K562 (cell line): ENCODE data around the gene AGAP1. TPM values are rescaled to one million over a fixed set of nuclear protein-coding genes. Genes with fewer than 3 reads are reported as not detected.

Experiments used
- C11orf30 ChIP-seq: fragments of 450-650 bp; IDR thresholded peaks from 2 replicates; pipeline ENCODE4 v1.6.1; 2016; ENCODE audit warnings: low read depth, mild to moderate bottlenecking
- FOXK2 ChIP-seq, 2 experiments: fragments of 450-650 bp; IDR thresholded peaks in 1 of 2; conservative IDR thresholded peaks in 1 of 2; 2 replicates each; pipeline ENCODE4 v1.6.1; 2016; ENCODE audit warnings: low read depth in 2 of 2, mild to moderate bottlenecking in 1 of 2
- NFRKB ChIP-seq: fragments of 450-650 bp; IDR thresholded peaks from 2 replicates; pipeline ENCODE4 v1.6.1; 2016; ENCODE audit warnings: low read depth
- PCBP1 ChIP-seq: fragments of 200-400 bp; formaldehyde crosslinking; IDR thresholded peaks from 2 replicates; pipeline ENCODE4 v1.6.1; 2018; ENCODE audit warnings: mild to moderate bottlenecking, low read depth, low read length; ENCODE audit not compliant: poor library complexity, severe bottlenecking
- SAFB2 ChIP-seq: fragments of 200-400 bp; formaldehyde crosslinking; IDR thresholded peaks from 2 replicates; pipeline ENCODE4 v1.6.1; 2018; ENCODE audit warnings: borderline replicate concordance, low read length, low read depth, moderate library complexity; ENCODE audit not compliant: severe bottlenecking
- ZNF174 ChIP-seq: fragments of 250-450 bp; sonication (Bioruptor Pico); IDR thresholded peaks from 2 replicates; pipeline ENCODE4 v1.4.0; 2020; ENCODE audit warnings: mild to moderate bottlenecking
- ZNF347 ChIP-seq: fragments of 450-650 bp; formaldehyde crosslinking; IDR thresholded peaks from 2 replicates; pipeline ENCODE4 v1.4.0; 2020; ENCODE audit warnings: low read depth, mild to moderate bottlenecking, moderate library complexity
- polyA plus RNA-seq, 8 experiments: library from polyadenylated mRNA; depleted of rRNA in 4 of 8; stranded (reverse) in 5 of 8; unstranded in 3 of 8; fragments of >200 nt; fragmentation: Nextera tagmentation in 2 of 8; fragmentation: Illumina TruSeq in 1 of 8; extraction: Ambion mirVana in 2 of 8; extraction: Trizol in 1 of 8; gene quantifications; 2 replicates each; pipeline versions ENCODE4 v1.2.1 to v1.2.3, GENCODE V29; 2011 to 2014; ENCODE audit warnings: inconsistent platforms in 1 of 8, missing spikeins in 1 of 8
- total RNA-seq, 7 experiments: library from RNA; depleted of rRNA in 6 of 7; stranded (reverse); fragments of >200 nt in 6 of 7; fragmentation: Illumina TruSeq in 2 of 7; extraction: Trizol in 2 of 7; gene quantifications; 2 replicates each; pipeline versions ENCODE4 v1.2.1 to v1.2.3, GENCODE V29; 2011 to 2021; ENCODE audit warnings: low replicate concordance in 1 of 7
- TF ChIP-seq, protein P1 (sequence below): fragments of 450-650 bp; IDR thresholded peaks from 2 replicates; pipeline ENCODE4 v1.6.1; 2016; ENCODE audit warnings: mild to moderate bottlenecking, moderate library complexity
- TF ChIP-seq, protein P2 (sequence below): sonication (generic); formaldehyde crosslinking; IDR thresholded peaks from 2 replicates; pipeline ENCODE4 v1.8.0; 2022; ENCODE audit warnings: mild to moderate bottlenecking, missing genetic modification reagents
- TF ChIP-seq, protein P3 (sequence below): sonication (generic); formaldehyde crosslinking; IDR thresholded peaks from 2 replicates; pipeline ENCODE4 v1.9.0; 2022; ENCODE audit warnings: mild to moderate bottlenecking, missing genetic modification reagents

Gene AGAP1
- total and polyA plus RNA-seq, 9 of the 15 experiments (the other 6 are each of a cell fraction or from before 2014, with no cell fraction given): 1.3 to 24.0 (median 10.6) TPM

DNA sequence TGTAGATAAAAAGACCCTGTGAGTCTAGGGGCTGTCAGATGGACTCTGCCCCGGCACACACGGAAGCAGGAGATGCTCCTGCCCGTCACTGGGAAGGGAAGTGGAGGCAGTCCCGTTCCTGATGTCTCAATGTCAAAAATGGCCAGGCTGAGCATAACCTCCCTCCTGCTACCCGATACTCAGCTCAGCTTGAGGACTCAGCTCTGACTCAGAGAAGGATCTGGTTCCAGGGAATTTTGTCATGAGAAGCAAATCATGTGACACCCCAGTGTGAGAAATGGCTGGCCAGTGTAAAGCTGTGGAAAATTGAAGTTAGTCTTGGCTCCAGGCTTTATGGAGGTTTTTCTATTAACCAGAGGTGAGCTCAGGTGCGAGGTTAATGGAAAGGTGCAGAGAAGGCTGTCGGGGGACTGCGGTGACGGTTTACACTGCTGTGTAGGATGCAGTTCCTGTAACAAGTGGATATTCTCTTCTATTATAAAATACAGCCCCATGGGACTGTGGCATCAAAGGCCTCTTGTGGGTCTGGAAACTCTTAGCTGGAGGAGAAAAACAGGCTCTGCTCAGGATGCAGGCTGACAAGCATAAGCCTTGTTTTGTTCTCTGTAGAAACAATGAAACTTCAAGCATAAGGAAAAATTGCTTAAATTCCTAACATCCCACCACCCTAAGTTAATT lies 24.7 kb upstream of the AGAP1 start (continued):
- TF ChIP-seq, protein P1, sequence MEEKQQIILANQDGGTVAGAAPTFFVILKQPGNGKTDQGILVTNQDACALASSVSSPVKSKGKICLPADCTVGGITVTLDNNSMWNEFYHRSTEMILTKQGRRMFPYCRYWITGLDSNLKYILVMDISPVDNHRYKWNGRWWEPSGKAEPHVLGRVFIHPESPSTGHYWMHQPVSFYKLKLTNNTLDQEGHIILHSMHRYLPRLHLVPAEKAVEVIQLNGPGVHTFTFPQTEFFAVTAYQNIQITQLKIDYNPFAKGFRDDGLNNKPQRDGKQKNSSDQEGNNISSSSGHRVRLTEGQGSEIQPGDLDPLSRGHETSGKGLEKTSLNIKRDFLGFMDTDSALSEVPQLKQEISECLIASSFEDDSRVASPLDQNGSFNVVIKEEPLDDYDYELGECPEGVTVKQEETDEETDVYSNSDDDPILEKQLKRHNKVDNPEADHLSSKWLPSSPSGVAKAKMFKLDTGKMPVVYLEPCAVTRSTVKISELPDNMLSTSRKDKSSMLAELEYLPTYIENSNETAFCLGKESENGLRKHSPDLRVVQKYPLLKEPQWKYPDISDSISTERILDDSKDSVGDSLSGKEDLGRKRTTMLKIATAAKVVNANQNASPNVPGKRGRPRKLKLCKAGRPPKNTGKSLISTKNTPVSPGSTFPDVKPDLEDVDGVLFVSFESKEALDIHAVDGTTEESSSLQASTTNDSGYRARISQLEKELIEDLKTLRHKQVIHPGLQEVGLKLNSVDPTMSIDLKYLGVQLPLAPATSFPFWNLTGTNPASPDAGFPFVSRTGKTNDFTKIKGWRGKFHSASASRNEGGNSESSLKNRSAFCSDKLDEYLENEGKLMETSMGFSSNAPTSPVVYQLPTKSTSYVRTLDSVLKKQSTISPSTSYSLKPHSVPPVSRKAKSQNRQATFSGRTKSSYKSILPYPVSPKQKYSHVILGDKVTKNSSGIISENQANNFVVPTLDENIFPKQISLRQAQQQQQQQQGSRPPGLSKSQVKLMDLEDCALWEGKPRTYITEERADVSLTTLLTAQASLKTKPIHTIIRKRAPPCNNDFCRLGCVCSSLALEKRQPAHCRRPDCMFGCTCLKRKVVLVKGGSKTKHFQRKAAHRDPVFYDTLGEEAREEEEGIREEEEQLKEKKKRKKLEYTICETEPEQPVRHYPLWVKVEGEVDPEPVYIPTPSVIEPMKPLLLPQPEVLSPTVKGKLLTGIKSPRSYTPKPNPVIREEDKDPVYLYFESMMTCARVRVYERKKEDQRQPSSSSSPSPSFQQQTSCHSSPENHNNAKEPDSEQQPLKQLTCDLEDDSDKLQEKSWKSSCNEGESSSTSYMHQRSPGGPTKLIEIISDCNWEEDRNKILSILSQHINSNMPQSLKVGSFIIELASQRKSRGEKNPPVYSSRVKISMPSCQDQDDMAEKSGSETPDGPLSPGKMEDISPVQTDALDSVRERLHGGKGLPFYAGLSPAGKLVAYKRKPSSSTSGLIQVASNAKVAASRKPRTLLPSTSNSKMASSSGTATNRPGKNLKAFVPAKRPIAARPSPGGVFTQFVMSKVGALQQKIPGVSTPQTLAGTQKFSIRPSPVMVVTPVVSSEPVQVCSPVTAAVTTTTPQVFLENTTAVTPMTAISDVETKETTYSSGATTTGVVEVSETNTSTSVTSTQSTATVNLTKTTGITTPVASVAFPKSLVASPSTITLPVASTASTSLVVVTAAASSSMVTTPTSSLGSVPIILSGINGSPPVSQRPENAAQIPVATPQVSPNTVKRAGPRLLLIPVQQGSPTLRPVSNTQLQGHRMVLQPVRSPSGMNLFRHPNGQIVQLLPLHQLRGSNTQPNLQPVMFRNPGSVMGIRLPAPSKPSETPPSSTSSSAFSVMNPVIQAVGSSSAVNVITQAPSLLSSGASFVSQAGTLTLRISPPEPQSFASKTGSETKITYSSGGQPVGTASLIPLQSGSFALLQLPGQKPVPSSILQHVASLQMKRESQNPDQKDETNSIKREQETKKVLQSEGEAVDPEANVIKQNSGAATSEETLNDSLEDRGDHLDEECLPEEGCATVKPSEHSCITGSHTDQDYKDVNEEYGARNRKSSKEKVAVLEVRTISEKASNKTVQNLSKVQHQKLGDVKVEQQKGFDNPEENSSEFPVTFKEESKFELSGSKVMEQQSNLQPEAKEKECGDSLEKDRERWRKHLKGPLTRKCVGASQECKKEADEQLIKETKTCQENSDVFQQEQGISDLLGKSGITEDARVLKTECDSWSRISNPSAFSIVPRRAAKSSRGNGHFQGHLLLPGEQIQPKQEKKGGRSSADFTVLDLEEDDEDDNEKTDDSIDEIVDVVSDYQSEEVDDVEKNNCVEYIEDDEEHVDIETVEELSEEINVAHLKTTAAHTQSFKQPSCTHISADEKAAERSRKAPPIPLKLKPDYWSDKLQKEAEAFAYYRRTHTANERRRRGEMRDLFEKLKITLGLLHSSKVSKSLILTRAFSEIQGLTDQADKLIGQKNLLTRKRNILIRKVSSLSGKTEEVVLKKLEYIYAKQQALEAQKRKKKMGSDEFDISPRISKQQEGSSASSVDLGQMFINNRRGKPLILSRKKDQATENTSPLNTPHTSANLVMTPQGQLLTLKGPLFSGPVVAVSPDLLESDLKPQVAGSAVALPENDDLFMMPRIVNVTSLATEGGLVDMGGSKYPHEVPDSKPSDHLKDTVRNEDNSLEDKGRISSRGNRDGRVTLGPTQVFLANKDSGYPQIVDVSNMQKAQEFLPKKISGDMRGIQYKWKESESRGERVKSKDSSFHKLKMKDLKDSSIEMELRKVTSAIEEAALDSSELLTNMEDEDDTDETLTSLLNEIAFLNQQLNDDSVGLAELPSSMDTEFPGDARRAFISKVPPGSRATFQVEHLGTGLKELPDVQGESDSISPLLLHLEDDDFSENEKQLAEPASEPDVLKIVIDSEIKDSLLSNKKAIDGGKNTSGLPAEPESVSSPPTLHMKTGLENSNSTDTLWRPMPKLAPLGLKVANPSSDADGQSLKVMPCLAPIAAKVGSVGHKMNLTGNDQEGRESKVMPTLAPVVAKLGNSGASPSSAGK: peak; percentile 26; the same call in 1 of the 2 replicates
- TF ChIP-seq ZNF174 (CRISPR knock-in tag) (no peak), ZNF347 (no peak), PCBP1 (no peak), NFRKB (peak; percentile 53; the same call in 1 of the 2 replicates), FOXK2 (conservative IDR thresholded peaks at IDR 0.05 in 1 of 2, IDR thresholded peaks at IDR 0.05 in 1 of 2; ENCODE audit: low read depth in 2 of 2) (0 out of 4 replicates have a peak, but pooled peaks of 1 of the 2 experiments have one; percentile 3), SAFB2 (no peak), C11orf30 (no peak)
- TF ChIP-seq, protein P2, sequence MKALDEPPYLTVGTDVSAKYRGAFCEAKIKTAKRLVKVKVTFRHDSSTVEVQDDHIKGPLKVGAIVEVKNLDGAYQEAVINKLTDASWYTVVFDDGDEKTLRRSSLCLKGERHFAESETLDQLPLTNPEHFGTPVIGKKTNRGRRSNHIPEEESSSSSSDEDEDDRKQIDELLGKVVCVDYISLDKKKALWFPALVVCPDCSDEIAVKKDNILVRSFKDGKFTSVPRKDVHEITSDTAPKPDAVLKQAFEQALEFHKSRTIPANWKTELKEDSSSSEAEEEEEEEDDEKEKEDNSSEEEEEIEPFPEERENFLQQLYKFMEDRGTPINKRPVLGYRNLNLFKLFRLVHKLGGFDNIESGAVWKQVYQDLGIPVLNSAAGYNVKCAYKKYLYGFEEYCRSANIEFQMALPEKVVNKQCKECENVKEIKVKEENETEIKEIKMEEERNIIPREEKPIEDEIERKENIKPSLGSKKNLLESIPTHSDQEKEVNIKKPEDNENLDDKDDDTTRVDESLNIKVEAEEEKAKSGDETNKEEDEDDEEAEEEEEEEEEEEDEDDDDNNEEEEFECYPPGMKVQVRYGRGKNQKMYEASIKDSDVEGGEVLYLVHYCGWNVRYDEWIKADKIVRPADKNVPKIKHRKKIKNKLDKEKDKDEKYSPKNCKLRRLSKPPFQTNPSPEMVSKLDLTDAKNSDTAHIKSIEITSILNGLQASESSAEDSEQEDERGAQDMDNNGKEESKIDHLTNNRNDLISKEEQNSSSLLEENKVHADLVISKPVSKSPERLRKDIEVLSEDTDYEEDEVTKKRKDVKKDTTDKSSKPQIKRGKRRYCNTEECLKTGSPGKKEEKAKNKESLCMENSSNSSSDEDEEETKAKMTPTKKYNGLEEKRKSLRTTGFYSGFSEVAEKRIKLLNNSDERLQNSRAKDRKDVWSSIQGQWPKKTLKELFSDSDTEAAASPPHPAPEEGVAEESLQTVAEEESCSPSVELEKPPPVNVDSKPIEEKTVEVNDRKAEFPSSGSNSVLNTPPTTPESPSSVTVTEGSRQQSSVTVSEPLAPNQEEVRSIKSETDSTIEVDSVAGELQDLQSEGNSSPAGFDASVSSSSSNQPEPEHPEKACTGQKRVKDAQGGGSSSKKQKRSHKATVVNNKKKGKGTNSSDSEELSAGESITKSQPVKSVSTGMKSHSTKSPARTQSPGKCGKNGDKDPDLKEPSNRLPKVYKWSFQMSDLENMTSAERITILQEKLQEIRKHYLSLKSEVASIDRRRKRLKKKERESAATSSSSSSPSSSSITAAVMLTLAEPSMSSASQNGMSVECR (CRISPR knock-in tag): no peak
- TF ChIP-seq, protein P3, sequence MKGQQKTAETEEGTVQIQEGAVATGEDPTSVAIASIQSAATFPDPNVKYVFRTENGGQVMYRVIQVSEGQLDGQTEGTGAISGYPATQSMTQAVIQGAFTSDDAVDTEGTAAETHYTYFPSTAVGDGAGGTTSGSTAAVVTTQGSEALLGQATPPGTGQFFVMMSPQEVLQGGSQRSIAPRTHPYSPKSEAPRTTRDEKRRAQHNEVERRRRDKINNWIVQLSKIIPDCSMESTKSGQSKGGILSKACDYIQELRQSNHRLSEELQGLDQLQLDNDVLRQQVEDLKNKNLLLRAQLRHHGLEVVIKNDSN: peak; percentile 38; the same call in 1 of the 2 replicates
